HepG2 (cell line): ENCODE data around the gene CLDN3. TPM values are rescaled to one million over a fixed set of nuclear protein-coding genes. Genes with fewer than 3 reads are reported as not detected.

Experiments
- ARID2 ChIP-seq: sonication (generic); formaldehyde crosslinking; IDR thresholded peaks from 2 replicates; pipeline ENCODE4 v1.8.1; 2022; ENCODE audit warnings: mild to moderate bottlenecking, missing genetic modification reagents, borderline replicate concordance
- ARID4A ChIP-seq: sonication (generic); formaldehyde crosslinking; IDR thresholded peaks from 2 replicates; pipeline ENCODE4 v1.5.0; 2020; ENCODE audit warnings: mild to moderate bottlenecking, missing genetic modification reagents, borderline replicate concordance
- HDAC1 ChIP-seq: sonication (generic); formaldehyde crosslinking; IDR thresholded peaks from 2 replicates; pipeline ENCODE4 v1.5.1; 2020; ENCODE audit warnings: mild to moderate bottlenecking, missing genetic modification reagents
- HOXA3 ChIP-seq: sonication (generic); formaldehyde crosslinking; IDR thresholded peaks from 2 replicates; pipeline ENCODE4 v1.5.0; 2020; ENCODE audit warnings: missing genetic modification reagents
- HOXA5 ChIP-seq: sonication (generic); formaldehyde crosslinking; IDR thresholded peaks from 2 replicates; pipeline ENCODE4 v1.4.0; 2020; ENCODE audit warnings: missing genetic modification reagents
- HOXA7 ChIP-seq: sonication (generic); formaldehyde crosslinking; IDR thresholded peaks from 2 replicates; pipeline ENCODE4 v1.8.1; 2022; ENCODE audit warnings: mild to moderate bottlenecking, missing genetic modification reagents, moderate library complexity
- KLF12 ChIP-seq: sonication (generic); formaldehyde crosslinking; IDR thresholded peaks from 2 replicates; pipeline ENCODE4 v1.4.0; 2020; ENCODE audit warnings: missing genetic modification reagents, borderline replicate concordance
- MAFF ChIP-seq: IDR thresholded peaks from 2 replicates; pipeline ENCODE4 v1.6.1; 2011; ENCODE audit warnings: low read depth, low read length, improper control_type of control experiment
- NCOA2 ChIP-seq: sonication (generic); formaldehyde crosslinking; IDR thresholded peaks from 2 replicates; pipeline ENCODE4 v1.8.0; 2022; ENCODE audit warnings: inconsistent platforms
- NFAT5 ChIP-seq: sonication (generic); formaldehyde crosslinking; IDR thresholded peaks from 2 replicates; pipeline ENCODE4 v1.4.0; 2020; ENCODE audit warnings: missing genetic modification reagents
- NR2C2 ChIP-seq: sonication (generic); formaldehyde crosslinking; IDR thresholded peaks from 2 replicates; pipeline ENCODE4 v1.4.0; 2020; ENCODE audit warnings: missing genetic modification reagents, mild to moderate bottlenecking, moderate library complexity, borderline replicate concordance
- POLR2A ChIP-seq, 2 experiments: IDR thresholded peaks; 2 replicates each; pipeline ENCODE4 v1.6.1; 2011; ENCODE audit warnings: low read depth in 2 of 2, low read length in 2 of 2, mild to moderate bottlenecking in 1 of 2, moderate library complexity in 1 of 2; ENCODE audit not compliant: insufficient read depth in 1 of 2
- PPARG ChIP-seq: conservative IDR thresholded peaks from 2 replicates; pipeline ENCODE4 v1.6.1; 2016; ENCODE audit warnings: missing biosample characterization, missing genetic modification reagents
- SIX4 ChIP-seq: sonication (generic); formaldehyde crosslinking; IDR thresholded peaks from 2 replicates; pipeline ENCODE4 v1.4.0; 2020; ENCODE audit warnings: missing genetic modification reagents
- ZNF263 ChIP-seq: sonication (generic); formaldehyde crosslinking; IDR thresholded peaks from 2 replicates; pipeline ENCODE4 v1.4.0; 2020; ENCODE audit warnings: missing genetic modification reagents
- ZNF350 ChIP-seq: sonication (generic); formaldehyde crosslinking; IDR thresholded peaks from 2 replicates; pipeline ENCODE4 v1.4.0; 2020; ENCODE audit warnings: mild to moderate bottlenecking, low read depth, missing genetic modification reagents, borderline replicate concordance
- polyA plus RNA-seq, 8 experiments: library from polyadenylated mRNA; depleted of rRNA in 3 of 8; stranded (reverse) in 7 of 8; unstranded in 1 of 8; fragments of >200 nt; fragmentation: Illumina TruSeq in 4 of 8; extraction: Trizol in 4 of 8; gene quantifications; 2 replicates each; pipeline versions ENCODE4 v1.2.1 to v1.2.3, GENCODE V29; 2011 to 2016; ENCODE audit warnings: low read depth in 4 of 8, missing spikeins in 1 of 8, mixed read lengths in 1 of 8; ENCODE audit not compliant: insufficient read depth in 1 of 8
- total RNA-seq, 5 experiments: library from RNA; depleted of rRNA; stranded (reverse); fragments of >200 nt; fragmentation: Illumina TruSeq; extraction: Trizol; gene quantifications; 2 replicates each; pipeline ENCODE4 v1.2.3, GENCODE V29; 2016; ENCODE audit warnings: low read depth in 1 of 5
- TF ChIP-seq, protein P1 (sequence below): sonication (generic); formaldehyde crosslinking; IDR thresholded peaks from 2 replicates; pipeline ENCODE4 v1.8.1; 2022; ENCODE audit warnings: mild to moderate bottlenecking, missing genetic modification reagents

CLDN3 gene
- total and polyA plus RNA-seq, 2 of the 13 experiments (the other 11 are each of a cell fraction or from before 2014, with no cell fraction given), result 0.31 to 0.51 TPM

GRCh38 chr7:73738612-73739386 lies 31.3 kb downstream of the CLDN3 start, which contains the start of gene ABHD11 (continued):
- peak; percentile 35; the same call in 1 of the 2 replicates for TF ChIP-seq NR2C2 (CRISPR knock-in tag)
- peak; percentile 87 for TF ChIP-seq HDAC1 (CRISPR knock-in tag)
- TF ChIP-seq NCOA2 (CRISPR knock-in tag), result no peak
- peak; percentile 61 for TF ChIP-seq HOXA5 (CRISPR knock-in tag)
- TF ChIP-seq SIX4 (CRISPR knock-in tag), result 0 out of 2 replicates have a peak, but pooled peaks have one; percentile 32
- peak; percentile 44; the same call in 1 of the 2 replicates for TF ChIP-seq KLF12 (CRISPR knock-in tag)
- TF ChIP-seq HOXA7, result no peak
- TF ChIP-seq HOXA3, result peak; percentile 85
- peak in 1 of 2 experiments; percentile 74; a peak in 2 of 4 replicates for TF ChIP-seq POLR2A (IDR thresholded peaks at IDR 0.05; ENCODE audit: insufficient read depth in 1 of 2, low read depth in 2 of 2, low read length in 2 of 2)
- TF ChIP-seq, protein P1, sequence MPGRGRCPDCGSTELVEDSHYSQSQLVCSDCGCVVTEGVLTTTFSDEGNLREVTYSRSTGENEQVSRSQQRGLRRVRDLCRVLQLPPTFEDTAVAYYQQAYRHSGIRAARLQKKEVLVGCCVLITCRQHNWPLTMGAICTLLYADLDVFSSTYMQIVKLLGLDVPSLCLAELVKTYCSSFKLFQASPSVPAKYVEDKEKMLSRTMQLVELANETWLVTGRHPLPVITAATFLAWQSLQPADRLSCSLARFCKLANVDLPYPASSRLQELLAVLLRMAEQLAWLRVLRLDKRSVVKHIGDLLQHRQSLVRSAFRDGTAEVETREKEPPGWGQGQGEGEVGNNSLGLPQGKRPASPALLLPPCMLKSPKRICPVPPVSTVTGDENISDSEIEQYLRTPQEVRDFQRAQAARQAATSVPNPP, result 0 out of 2 replicates have a peak, but pooled peaks have one; percentile 62
- no peak; the same call in 1 of the 2 replicates for TF ChIP-seq ZNF350 (CRISPR knock-in tag)
- TF ChIP-seq ZNF263 (CRISPR knock-in tag), result peak; percentile 82
- TF ChIP-seq PPARG (CRISPR knock-in tag), result peak; percentile 32; the same call in 1 of the 2 replicates
- TF ChIP-seq MAFF, result no peak
- no peak for TF ChIP-seq NFAT5 (CRISPR knock-in tag)
- peak; percentile 78; the same call in 1 of the 2 replicates for TF ChIP-seq ARID4A
- TF ChIP-seq ARID2, result 0 out of 2 replicates have a peak, but pooled peaks have one; percentile 52
